K562 (cell line): ENCODE measurements around the gene ITSN1. TPM values are rescaled to one million over a fixed set of nuclear protein-coding genes. Genes with fewer than 3 reads are reported as not detected.
A peak's percentile ranks its signal among the peaks of the same experiment; 100 is the strongest.

Source experiments
- ATAC-seq: fragments of 200-7000 bp; cut with Tn5 transposase; 3 replicates; pipeline ENCODE4 v1.9.1; 2020; ENCODE audit warnings: moderate library complexity
- BruUV-seq: library from RNA; stranded (reverse); fragments of 400-500 nt; replicated peaks from 2 replicates; lab custom pipeline; 2021; lab: Mats Ljungman, UMichigan
- CTCF ChIA-PET: fragments of 300-600 bp; formaldehyde crosslinking; extraction: SDS; loops from one replicate; lab custom pipeline; 2021; ENCODE audit warnings: low intra/inter-chr PET ratio; lab: Yijun Ruan, JAX
- POLR2A ChIA-PET: fragments of 300-600, 350-650 bp; sonication (Branson Sonifier 250); formaldehyde crosslinking; extraction: SDS; loops from one replicate; lab custom pipeline; 2021; ENCODE audit warnings: antibody characterized with exemption, inconsistent platforms; lab: Yijun Ruan, JAX
- DNase-seq, 4 experiments: peaks; one replicate each; pipeline versions ENCODE4 v3.0.0 to v3.0.0-alpha.2; 2011 to 2018; ENCODE audit warnings: low spot score in 3 of 4, mixed read lengths in 3 of 4; ENCODE audit errors: extremely low read depth in 1 of 4
- FAIRE-seq: peaks from 2 replicates; lab custom pipeline; 2011; peaks lifted over from hg19 to GRCh38; lab: Jason Lieb, UNC
- H2AFZ ChIP-seq: 2 replicates; pipeline ENCODE4 v1.6.0; 2011; ENCODE audit warnings: low read depth, low read length, control low read depth, inconsistent platforms
- H3K27ac ChIP-seq: fragments of 200-600 bp; 3 replicates; pipeline ENCODE4 v1.8.0; 2011; ENCODE audit warnings: low read depth, mild to moderate bottlenecking, control low read depth, inconsistent platforms, low read length, moderate library complexity, mixed read lengths; ENCODE audit errors: extremely low read depth
- H3K27me3 ChIP-seq, 2 experiments: fragments of 300-600 bp in 1 of 2; 2 replicates in 1 of 2; 3 replicates in 1 of 2; pipeline versions ENCODE4 v1.6.0 to v1.8.0; 2011; ENCODE audit warnings: inconsistent platforms in 2 of 2, low read length in 2 of 2, mild to moderate bottlenecking in 1 of 2, mixed read lengths in 1 of 2, moderate library complexity in 1 of 2; ENCODE audit not compliant: control insufficient read depth in 2 of 2, insufficient read depth in 2 of 2
- H3K36me3 ChIP-seq: fragments of 300-600 bp; 3 replicates; pipeline ENCODE4 v1.8.0; 2011; ENCODE audit warnings: mild to moderate bottlenecking, low read length, inconsistent platforms; ENCODE audit not compliant: control insufficient read depth, insufficient read depth
- H3K4me1 ChIP-seq, 2 experiments: fragments of 200-600 bp in 1 of 2; replicated peaks in 1 of 2; 2 replicates in 1 of 2; 3 replicates in 1 of 2; pipeline versions ENCODE4 v1.5.1 to v1.8.0; 2011; ENCODE audit warnings: inconsistent platforms in 2 of 2, low read length in 2 of 2, mild to moderate bottlenecking in 1 of 2, mixed read lengths in 1 of 2, moderate library complexity in 1 of 2; ENCODE audit not compliant: control insufficient read depth in 2 of 2, insufficient read depth in 2 of 2
- H3K4me2 ChIP-seq: 2 replicates; pipeline ENCODE4 v1.6.1; 2011; ENCODE audit warnings: low read length, control low read depth, inconsistent platforms, mixed read lengths; ENCODE audit not compliant: insufficient read depth
- H3K4me3 ChIP-seq: fragments of 200-600 bp; sonication (generic), shearing (Covaris generic); 2 replicates; pipeline ENCODE4 v1.5.1; 2016; ENCODE audit warnings: control low read depth, inconsistent platforms
- H3K79me2 ChIP-seq: fragments of 200-600 bp; 3 replicates; pipeline ENCODE4 v1.8.0; 2011; ENCODE audit warnings: low read length, inconsistent platforms; ENCODE audit not compliant: control insufficient read depth, insufficient read depth
- H3K9ac ChIP-seq, 2 experiments: 2 replicates each; pipeline versions ENCODE4 v1.6.0 to v1.6.1; 2011; ENCODE audit warnings: low read depth in 2 of 2, low read length in 2 of 2, control low read depth in 1 of 2, inconsistent platforms in 1 of 2, mild to moderate bottlenecking in 1 of 2, mixed read lengths in 1 of 2; ENCODE audit not compliant: insufficient read depth in 1 of 2
- H3K9me1 ChIP-seq: one replicate; pipeline ENCODE4 v1.6.0; 2011; ENCODE audit warnings: inconsistent platforms, mild to moderate bottlenecking, low read length, moderate library complexity; ENCODE audit not compliant: control insufficient read depth, insufficient read depth
- H3K9me3 ChIP-seq: replicated peaks from 2 replicates; pipeline ENCODE4 v1.5.1; 2011; ENCODE audit warnings: low read depth, low read length, inconsistent platforms; ENCODE audit not compliant: control insufficient read depth, insufficient read depth
- H4K20me1 ChIP-seq: replicated peaks from 2 replicates; pipeline ENCODE4 v1.6.1; 2011; ENCODE audit warnings: low read length, inconsistent platforms, mixed read lengths; ENCODE audit not compliant: control insufficient read depth, insufficient read depth
- ATF7 ChIP-seq: fragments of 450-650 bp; IDR thresholded peaks from 2 replicates; pipeline ENCODE4 v1.7.1; 2014; ENCODE audit warnings: mild to moderate bottlenecking, moderate library complexity
- SOX6 ChIP-seq: fragments of 450-650 bp; IDR thresholded peaks from 2 replicates; pipeline ENCODE4 v1.6.1; 2014; ENCODE audit warnings: mild to moderate bottlenecking
- TAL1 ChIP-seq: fragments of 450-650 bp; IDR thresholded peaks from 2 replicates; pipeline ENCODE4 v1.6.1; 2016; ENCODE audit warnings: mild to moderate bottlenecking
- WGBS: fragments of 100-300 bp; shearing (Covaris generic); methylation state at CpG from one replicate; pipeline ENCODE4 v1.1.6; 2016; ENCODE audit warnings: low coverage, mixed read lengths; ENCODE audit not compliant: insufficient coverage; ENCODE audit errors: missing lambda C conversion rate; 5-methylcytosine and 5-hydroxymethylcytosine counted together
- in situ Hi-C: fragments of 300-500 bp; cut with MboI; formaldehyde crosslinking; loops from 4 replicates; pipeline ENCODE4 v1.15.0; 2018; ENCODE audit warnings: inconsistent platforms, mixed read lengths
- intact Hi-C: fragments of 100-400 bp; cut with micrococcal nuclease; formaldehyde crosslinking; loops from 2 replicates; pipeline ENCODE4 v1.14.2; 2022
- polyA plus RNA-seq, 8 experiments: library from polyadenylated mRNA; depleted of rRNA in 4 of 8; stranded (reverse) in 5 of 8; unstranded in 3 of 8; fragments of >200 nt; fragmentation: Nextera tagmentation in 2 of 8; fragmentation: Illumina TruSeq in 1 of 8; extraction: Ambion mirVana in 2 of 8; extraction: Trizol in 1 of 8; gene quantifications; 2 replicates each; pipeline versions ENCODE4 v1.2.1 to v1.2.3, GENCODE V29; 2011 to 2014; ENCODE audit warnings: inconsistent platforms in 1 of 8, missing spikeins in 1 of 8
- total RNA-seq, 7 experiments: library from RNA; depleted of rRNA in 6 of 7; stranded (reverse); fragments of >200 nt in 6 of 7; fragmentation: Illumina TruSeq in 2 of 7; extraction: Trizol in 2 of 7; gene quantifications; 2 replicates each; pipeline versions ENCODE4 v1.2.1 to v1.2.3, GENCODE V29; 2011 to 2021; ENCODE audit warnings: low replicate concordance in 1 of 7
- TF ChIP-seq, protein P1 (sequence below): fragments of 250-450 bp; sonication (Bioruptor Pico); IDR thresholded peaks from 2 replicates; pipeline ENCODE4 v1.5.1; 2021; ENCODE audit warnings: mild to moderate bottlenecking
- TF ChIP-seq, protein P2 (sequence below): fragments of 450-650 bp; formaldehyde crosslinking; IDR thresholded peaks from 2 replicates; pipeline ENCODE4 v1.4.0; 2020; ENCODE audit warnings: mild to moderate bottlenecking, moderate library complexity
- TF ChIP-seq, protein P3 (sequence below), 3 experiments: IDR thresholded peaks in 2 of 3; conservative IDR thresholded peaks in 1 of 3; 2 replicates each; pipeline ENCODE4 v1.5.1; 2011 to 2012; ENCODE audit warnings: low read length in 3 of 3, mild to moderate bottlenecking in 3 of 3, control low read depth in 2 of 3, improper control_type of control experiment in 1 of 3, inconsistent platforms in 1 of 3, low read depth in 1 of 3, mixed read lengths in 1 of 3, moderate library complexity in 1 of 3; ENCODE audit not compliant: insufficient read depth in 2 of 3
- TF ChIP-seq, protein P4 (sequence below): fragments of 250-450 bp; sonication (Bioruptor Pico); IDR thresholded peaks from 2 replicates; pipeline ENCODE4 v1.5.0; 2021; ENCODE audit warnings: mild to moderate bottlenecking, borderline replicate concordance
- TF ChIP-seq, protein P5 (sequence below), 2 experiments: IDR thresholded peaks in 1 of 2; conservative IDR thresholded peaks in 1 of 2; 2 replicates each; pipeline ENCODE4 v1.6.1; 2016; ENCODE audit warnings: low read depth in 2 of 2, mild to moderate bottlenecking in 1 of 2, missing compliant biosample characterization in 1 of 2, missing genetic modification characterization in 1 of 2, moderate library complexity in 1 of 2
- TF ChIP-seq, protein P6 (sequence below): fragments of 250-450 bp; sonication (Bioruptor Pico); IDR thresholded peaks from 2 replicates; pipeline ENCODE4 v1.5.0; 2021

Gene ITSN1
- total and polyA plus RNA-seq, 9 of the 15 experiments (the other 6 are each of a cell fraction or from before 2014, with no cell fraction given), result 1.1 to 12.6 (median 4.8) TPM

DNA sequence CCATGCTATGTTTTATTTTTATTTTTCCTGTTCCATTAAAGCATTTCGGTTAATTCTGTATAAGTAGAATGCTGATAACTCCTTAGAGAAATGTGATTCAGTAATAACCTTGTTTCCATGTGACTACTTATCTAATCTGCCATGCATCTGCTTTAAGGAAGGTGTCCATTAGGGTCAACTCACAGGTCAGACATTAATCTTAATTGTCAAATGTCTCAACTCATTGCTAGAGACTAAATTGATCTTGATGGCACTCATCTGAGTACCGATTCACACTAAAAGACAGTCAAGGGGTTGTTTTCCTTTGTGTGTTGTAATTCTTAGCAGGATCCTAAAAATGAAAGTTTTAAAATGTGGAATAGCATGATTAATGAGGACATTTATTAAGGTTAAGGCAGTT is 41.8 kb downstream of the ITSN1 start:
- H3K9ac ChIP-seq, result no peak overlapping the region
- WGBS, result 0% methylated on average over 2 of the region's 2 CpGs
- intact Hi-C loops (no loop called here), in situ Hi-C loops (no loop called here)
- no peaks in the 10 kb centered on the region for H3K9me3 ChIP-seq
- no peak overlapping the region for H3K27ac ChIP-seq
- FAIRE-seq (peak; percentile 29), ATAC-seq (no peak), DNase-seq (no peak)
- H4K20me1 ChIP-seq, result no peaks in the 10 kb centered on the region
- BruUV-seq, result no TSS peak
- no peaks in the 10 kb centered on the region for H3K79me2 ChIP-seq
- no peaks in the 10 kb centered on the region for H3K36me3 ChIP-seq
- POLR2A ChIA-PET, result interaction anchor here (3.4 kb wide), 1 partner anchor 20 kb away, joined by 7 read pairs; no protein-coding TSS in a partner anchor
- peaks cover 0 to 17% of the 10 kb centered on the region in 2 experiments; a peak in 3 of 5 replicates for H3K4me1 ChIP-seq
- H3K27me3 ChIP-seq, result 0 out of 5 replicates have a peak, but pooled peaks cover 2 to 4% of the 10 kb centered on the region in 2 experiments
- no peak overlapping the region for H2AFZ ChIP-seq
- no peak overlapping the region for H3K4me3 ChIP-seq
- H3K4me2 ChIP-seq, result no peak overlapping the region
- no peaks in the 10 kb centered on the region for H3K9me1 ChIP-seq
- CTCF ChIA-PET, result no interaction called here
- 0 out of 2 replicates have a peak, but pooled peaks have one; percentile 28 for TF ChIP-seq TAL1
- TF ChIP-seq, protein P1, sequence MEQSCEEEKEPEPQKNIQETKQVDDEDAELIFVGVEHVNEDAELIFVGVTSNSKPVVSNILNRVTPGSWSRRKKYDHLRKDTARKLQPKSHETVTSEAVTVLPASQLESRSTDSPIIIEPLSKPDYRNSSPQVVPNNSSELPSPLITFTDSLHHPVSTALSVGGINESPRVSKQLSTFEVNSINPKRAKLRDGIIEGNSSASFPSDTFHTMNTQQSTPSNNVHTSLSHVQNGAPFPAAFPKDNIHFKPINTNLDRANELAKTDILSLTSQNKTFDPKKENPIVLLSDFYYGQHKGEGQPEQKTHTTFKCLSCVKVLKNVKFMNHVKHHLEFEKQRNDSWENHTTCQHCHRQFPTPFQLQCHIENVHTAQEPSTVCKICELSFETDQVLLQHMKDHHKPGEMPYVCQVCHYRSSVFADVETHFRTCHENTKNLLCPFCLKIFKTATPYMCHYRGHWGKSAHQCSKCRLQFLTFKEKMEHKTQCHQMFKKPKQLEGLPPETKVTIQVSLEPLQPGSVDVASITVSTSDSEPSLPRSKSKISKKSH, result no peak
- TF ChIP-seq, protein P2, sequence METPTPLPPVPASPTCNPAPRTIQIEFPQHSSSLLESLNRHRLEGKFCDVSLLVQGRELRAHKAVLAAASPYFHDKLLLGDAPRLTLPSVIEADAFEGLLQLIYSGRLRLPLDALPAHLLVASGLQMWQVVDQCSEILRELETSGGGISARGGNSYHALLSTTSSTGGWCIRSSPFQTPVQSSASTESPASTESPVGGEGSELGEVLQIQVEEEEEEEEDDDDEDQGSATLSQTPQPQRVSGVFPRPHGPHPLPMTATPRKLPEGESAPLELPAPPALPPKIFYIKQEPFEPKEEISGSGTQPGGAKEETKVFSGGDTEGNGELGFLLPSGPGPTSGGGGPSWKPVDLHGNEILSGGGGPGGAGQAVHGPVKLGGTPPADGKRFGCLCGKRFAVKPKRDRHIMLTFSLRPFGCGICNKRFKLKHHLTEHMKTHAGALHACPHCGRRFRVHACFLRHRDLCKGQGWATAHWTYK (CRISPR knock-in tag), result no peak
- TF ChIP-seq, protein P3, sequence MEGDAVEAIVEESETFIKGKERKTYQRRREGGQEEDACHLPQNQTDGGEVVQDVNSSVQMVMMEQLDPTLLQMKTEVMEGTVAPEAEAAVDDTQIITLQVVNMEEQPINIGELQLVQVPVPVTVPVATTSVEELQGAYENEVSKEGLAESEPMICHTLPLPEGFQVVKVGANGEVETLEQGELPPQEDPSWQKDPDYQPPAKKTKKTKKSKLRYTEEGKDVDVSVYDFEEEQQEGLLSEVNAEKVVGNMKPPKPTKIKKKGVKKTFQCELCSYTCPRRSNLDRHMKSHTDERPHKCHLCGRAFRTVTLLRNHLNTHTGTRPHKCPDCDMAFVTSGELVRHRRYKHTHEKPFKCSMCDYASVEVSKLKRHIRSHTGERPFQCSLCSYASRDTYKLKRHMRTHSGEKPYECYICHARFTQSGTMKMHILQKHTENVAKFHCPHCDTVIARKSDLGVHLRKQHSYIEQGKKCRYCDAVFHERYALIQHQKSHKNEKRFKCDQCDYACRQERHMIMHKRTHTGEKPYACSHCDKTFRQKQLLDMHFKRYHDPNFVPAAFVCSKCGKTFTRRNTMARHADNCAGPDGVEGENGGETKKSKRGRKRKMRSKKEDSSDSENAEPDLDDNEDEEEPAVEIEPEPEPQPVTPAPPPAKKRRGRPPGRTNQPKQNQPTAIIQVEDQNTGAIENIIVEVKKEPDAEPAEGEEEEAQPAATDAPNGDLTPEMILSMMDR (IDR thresholded peaks at IDR 0.05 in 2 of 3, conservative IDR thresholded peaks at IDR 0.05 in 1 of 3; ENCODE audit: insufficient read depth in 2 of 3, low read depth in 1 of 3, low read length in 3 of 3), result no peak
- TF ChIP-seq SOX6, result 0 out of 2 replicates have a peak, but pooled peaks have one; percentile 40
- no peak for TF ChIP-seq ATF7
- TF ChIP-seq, protein P4, sequence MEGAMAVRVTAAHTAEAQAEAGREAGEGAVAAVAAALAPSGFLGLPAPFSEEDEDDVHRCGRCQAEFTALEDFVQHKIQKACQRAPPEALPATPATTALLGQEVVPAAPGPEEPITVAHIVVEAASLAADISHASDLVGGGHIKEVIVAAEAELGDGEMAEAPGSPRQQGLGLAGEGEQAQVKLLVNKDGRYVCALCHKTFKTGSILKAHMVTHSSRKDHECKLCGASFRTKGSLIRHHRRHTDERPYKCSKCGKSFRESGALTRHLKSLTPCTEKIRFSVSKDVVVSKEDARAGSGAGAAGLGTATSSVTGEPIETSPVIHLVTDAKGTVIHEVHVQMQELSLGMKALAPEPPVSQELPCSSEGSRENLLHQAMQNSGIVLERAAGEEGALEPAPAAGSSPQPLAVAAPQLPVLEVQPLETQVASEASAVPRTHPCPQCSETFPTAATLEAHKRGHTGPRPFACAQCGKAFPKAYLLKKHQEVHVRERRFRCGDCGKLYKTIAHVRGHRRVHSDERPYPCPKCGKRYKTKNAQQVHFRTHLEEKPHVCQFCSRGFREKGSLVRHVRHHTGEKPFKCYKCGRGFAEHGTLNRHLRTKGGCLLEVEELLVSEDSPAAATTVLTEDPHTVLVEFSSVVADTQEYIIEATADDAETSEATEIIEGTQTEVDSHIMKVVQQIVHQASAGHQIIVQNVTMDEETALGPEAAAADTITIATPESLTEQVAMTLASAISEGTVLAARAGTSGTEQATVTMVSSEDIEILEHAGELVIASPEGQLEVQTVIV (CRISPR knock-in tag), result no peak
- TF ChIP-seq, protein P5, sequence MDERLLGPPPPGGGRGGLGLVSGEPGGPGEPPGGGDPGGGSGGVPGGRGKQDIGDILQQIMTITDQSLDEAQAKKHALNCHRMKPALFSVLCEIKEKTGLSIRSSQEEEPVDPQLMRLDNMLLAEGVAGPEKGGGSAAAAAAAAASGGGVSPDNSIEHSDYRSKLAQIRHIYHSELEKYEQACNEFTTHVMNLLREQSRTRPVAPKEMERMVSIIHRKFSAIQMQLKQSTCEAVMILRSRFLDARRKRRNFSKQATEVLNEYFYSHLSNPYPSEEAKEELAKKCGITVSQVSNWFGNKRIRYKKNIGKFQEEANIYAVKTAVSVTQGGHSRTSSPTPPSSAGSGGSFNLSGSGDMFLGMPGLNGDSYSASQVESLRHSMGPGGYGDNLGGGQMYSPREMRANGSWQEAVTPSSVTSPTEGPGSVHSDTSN (CRISPR knock-in tag; IDR thresholded peaks at IDR 0.05; ENCODE audit: low read depth), result no peak; the same call in 1 of the 2 replicates
- TF ChIP-seq, protein P5 (tag; conservative IDR thresholded peaks at IDR 0.05; ENCODE audit: low read depth), result peak; percentile 88
- TF ChIP-seq, protein P6, sequence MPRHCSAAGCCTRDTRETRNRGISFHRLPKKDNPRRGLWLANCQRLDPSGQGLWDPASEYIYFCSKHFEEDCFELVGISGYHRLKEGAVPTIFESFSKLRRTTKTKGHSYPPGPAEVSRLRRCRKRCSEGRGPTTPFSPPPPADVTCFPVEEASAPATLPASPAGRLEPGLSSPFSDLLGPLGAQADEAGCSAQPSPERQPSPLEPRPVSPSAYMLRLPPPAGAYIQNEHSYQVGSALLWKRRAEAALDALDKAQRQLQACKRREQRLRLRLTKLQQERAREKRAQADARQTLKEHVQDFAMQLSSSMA (CRISPR knock-in tag), result 0 out of 2 replicates have a peak, but pooled peaks have one; percentile 46
